Forelimb muscle (tissue), 1 donor: ENCODE measurements around the gene SLAMF9. TPM values are rescaled to one million over a fixed set of nuclear protein-coding genes. Genes with fewer than 3 reads are reported as not detected.

Experiments used
- polyA plus RNA-seq: library from polyadenylated mRNA; unstranded; fragments of 120-200 nt; gene quantifications from one replicate; pipeline ENCODE4 v1.2.1, GENCODE V29; 2013; ENCODE audit not compliant: insufficient read length

The SLAMF9 gene
- polyA plus RNA-seq, 1 donor, result not detected

Other genes with a start within 250 kb of the SLAMF9 start
- gene CRP, start 239.6 kb downstream of the SLAMF9 start, polyA plus RNA-seq, result not detected
- gene DUSP23, start 173.3 kb downstream of the SLAMF9 start, polyA plus RNA-seq, result 7.9 TPM
- gene FCRL6, start 151.9 kb downstream of the SLAMF9 start, polyA plus RNA-seq, result 0.34 TPM
- gene SLAMF8, start 127.4 kb downstream of the SLAMF9 start, polyA plus RNA-seq, result 0.47 TPM
- gene VSIG8, start 91.6 kb downstream of the SLAMF9 start, polyA plus RNA-seq, result not detected
- gene CFAP45, start 54.1 kb downstream of the SLAMF9 start, polyA plus RNA-seq, result 0.20 TPM
- gene TAGLN2, start 28.7 kb downstream of the SLAMF9 start, polyA plus RNA-seq, result 151 TPM
- gene IGSF9, start 8.6 kb downstream of the SLAMF9 start, polyA plus RNA-seq, result 0.28 TPM
- 5.2 TPM for gene PIGM, start 77.8 kb upstream of the SLAMF9 start, polyA plus RNA-seq
- 0.71 TPM for gene KCNJ10, start 115.9 kb upstream of the SLAMF9 start, polyA plus RNA-seq
- gene KCNJ9, start 127.3 kb upstream of the SLAMF9 start, polyA plus RNA-seq, result 0.10 TPM
- 16.7 TPM for gene IGSF8, start 144.4 kb upstream of the SLAMF9 start, polyA plus RNA-seq
- gene ATP1A2, start 161.5 kb upstream of the SLAMF9 start, polyA plus RNA-seq, result 81.8 TPM
- gene ATP1A4, start 197.4 kb upstream of the SLAMF9 start, polyA plus RNA-seq, result 2.8 TPM
- gene CASQ1, start 236.3 kb upstream of the SLAMF9 start, polyA plus RNA-seq, result 1,211 TPM